ENCODE measurements around the gene GTF2IRD1. TPM values are rescaled to one million over a fixed set of nuclear protein-coding genes. Genes with fewer than 3 reads are reported as not detected.

Gene GTF2IRD1
- total and polyA plus RNA-seq, 8 donors, result 7.1 to 15.9 (median 9.9) TPM

DNA sequence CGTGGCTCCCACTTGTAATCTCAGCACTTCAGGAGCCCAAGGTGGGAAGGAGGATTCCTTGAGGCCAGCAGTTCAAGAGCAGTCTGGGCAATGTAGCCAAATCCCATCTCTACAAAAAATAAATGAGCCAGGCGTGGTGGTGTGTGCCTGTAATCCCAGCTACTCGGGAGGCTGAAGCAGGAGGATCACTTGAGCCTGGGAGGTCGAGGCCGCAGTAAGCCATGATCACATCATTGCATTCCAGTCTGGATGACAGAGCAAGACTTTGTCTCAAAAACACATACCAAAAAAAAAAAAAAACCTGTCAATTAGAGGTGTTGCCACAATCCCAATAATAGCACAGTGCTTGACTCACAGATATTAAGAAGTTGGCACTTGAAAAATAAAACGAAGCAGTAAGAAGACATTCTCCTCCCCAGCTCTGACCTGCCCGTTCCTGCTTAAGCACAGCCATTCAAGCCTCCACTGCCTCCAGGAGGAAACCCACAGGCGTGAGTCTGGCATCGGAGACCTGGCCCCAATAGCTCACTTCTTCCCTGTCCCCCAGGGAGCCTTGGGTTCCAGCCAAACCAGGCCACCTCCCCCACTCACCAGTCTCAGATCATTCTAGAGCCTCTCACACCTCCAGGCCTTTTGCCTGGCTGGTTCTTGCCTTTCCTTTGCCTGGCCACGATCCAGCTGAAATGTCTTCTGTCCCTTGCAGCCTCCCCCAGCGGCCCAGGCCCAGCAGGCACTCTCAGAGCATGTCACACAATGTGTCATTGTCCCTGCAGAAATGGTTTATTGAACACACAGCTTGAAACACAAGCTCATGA lies 158.5 kb downstream of the GTF2IRD1 start:
- FAIRE-seq, result no peak
- peak in 4 of 6 donors; percentile 32 to 68 (median 46) for DNase-seq
- Histone ChIP-seq H3K27me3 (no peaks in the 10 kb centered on the region), H3K27ac (peak overlapping the region; percentile 9 to 57 (median 39)), H3K4me3 (no peak overlapping the region), H3K9me3 (no peaks in the 10 kb centered on the region), H3K36me3 (no peaks in the 10 kb centered on the region), H3K4me1 (no peaks in the 10 kb centered on the region)
- ATAC-seq, result peak; percentile 48 to 74 (median 63)
- TF ChIP-seq, protein P1, sequence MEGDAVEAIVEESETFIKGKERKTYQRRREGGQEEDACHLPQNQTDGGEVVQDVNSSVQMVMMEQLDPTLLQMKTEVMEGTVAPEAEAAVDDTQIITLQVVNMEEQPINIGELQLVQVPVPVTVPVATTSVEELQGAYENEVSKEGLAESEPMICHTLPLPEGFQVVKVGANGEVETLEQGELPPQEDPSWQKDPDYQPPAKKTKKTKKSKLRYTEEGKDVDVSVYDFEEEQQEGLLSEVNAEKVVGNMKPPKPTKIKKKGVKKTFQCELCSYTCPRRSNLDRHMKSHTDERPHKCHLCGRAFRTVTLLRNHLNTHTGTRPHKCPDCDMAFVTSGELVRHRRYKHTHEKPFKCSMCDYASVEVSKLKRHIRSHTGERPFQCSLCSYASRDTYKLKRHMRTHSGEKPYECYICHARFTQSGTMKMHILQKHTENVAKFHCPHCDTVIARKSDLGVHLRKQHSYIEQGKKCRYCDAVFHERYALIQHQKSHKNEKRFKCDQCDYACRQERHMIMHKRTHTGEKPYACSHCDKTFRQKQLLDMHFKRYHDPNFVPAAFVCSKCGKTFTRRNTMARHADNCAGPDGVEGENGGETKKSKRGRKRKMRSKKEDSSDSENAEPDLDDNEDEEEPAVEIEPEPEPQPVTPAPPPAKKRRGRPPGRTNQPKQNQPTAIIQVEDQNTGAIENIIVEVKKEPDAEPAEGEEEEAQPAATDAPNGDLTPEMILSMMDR (IDR thresholded peaks at IDR 0.05), result no peak
- intact Hi-C loops (cut with DNase I), result no loop called here
- 58 to 60% methylated on average over 11 of the region's 11 CpGs for WGBS, 2 donors

DNA sequence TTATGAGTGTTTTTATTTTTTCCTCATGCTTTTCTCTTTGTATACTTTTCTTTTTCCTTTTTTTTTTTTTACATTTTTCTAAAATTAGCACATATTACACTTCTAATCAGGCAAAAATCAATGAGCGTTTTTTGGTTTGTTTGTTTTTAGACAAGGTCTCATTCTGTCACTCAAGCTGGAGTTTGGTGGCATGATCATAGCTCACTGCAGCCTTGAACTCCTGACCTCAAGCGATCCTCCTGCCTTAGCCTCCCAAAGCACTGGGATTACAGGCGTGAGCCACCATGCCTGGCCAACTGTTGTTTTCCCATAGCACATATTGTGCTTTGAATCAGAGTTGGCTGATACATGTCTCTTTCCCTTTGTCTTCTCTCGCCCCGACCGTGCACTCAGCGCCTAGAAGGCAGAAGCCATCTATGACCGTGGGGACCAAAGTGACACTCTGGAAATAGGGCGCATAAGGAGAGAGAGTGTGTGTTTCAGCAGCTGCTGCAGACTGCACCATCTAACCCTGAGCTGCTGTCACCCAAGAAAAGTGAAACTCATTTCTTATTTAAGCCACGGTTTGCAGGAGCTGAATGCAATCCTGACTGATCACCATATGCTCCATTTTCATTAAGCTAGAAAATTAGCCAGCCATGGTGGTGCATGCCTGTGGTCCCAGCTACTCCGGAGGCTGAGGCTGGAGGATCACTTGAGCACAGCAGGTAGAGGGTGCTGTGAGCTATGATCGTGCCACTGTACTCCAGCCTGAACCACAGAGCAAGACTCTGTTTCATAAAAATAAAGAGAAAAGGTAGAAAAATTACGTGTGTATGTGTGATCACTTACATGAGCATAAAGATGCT lies 162.5 kb downstream of the GTF2IRD1 start:
- DNase-seq, result no peak
- H3K4me3 ChIP-seq, result no peak overlapping the region
- H3K36me3 ChIP-seq, result no peaks in the 10 kb centered on the region
- H3K9me3 ChIP-seq, result no peaks in the 10 kb centered on the region
- TF ChIP-seq, protein P1 (IDR thresholded peaks at IDR 0.05), result no peak
- no peak overlapping the region for H3K27ac ChIP-seq
- H3K4me1 ChIP-seq, result no peaks in the 10 kb centered on the region
- H3K27me3 ChIP-seq, result no peaks in the 10 kb centered on the region
- ATAC-seq, result no peak
- intact Hi-C loops (cut with DNase I), result no loop called here
- WGBS, 2 donors, result 83 to 84% methylated on average over 13 of the region's 13 CpGs
- FAIRE-seq, result no peak

DNA sequence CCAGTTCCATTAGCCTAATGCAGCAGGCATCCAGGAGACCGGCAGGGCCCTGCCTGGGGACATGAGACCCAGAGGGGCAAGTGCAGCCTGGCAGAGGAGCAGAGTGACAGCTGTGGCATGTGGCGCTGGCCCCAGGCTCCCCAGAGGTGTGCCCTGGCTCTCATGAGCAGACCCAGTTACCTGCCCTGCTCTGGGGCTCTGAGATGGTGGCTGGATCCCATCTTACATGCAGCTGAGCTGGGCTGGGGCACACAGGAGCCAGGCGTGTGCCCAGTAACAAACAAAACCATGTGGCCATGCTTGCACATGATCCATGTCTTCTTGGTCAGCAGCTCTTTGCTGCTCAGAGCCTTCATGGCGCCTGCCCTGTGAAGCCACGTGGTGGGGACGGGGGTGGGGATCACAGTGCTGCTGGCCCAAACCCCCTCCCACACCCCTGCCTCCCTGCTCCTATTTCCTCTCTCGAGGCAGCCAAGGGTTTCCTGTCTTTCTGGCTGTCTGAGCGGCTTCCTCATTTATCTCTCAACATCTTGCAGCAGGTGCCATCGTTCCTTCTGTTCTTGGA lies 163.6 kb downstream of the GTF2IRD1 start:
- no peak for FAIRE-seq
- H3K36me3 ChIP-seq, result no peaks in the 10 kb centered on the region
- WGBS, 2 donors, result 73 to 83% methylated on average over 9 of the region's 9 CpGs
- no peaks in the 10 kb centered on the region for H3K9me3 ChIP-seq
- no peaks in the 10 kb centered on the region for H3K4me1 ChIP-seq
- H3K27ac ChIP-seq, result no peak overlapping the region
- intact Hi-C loops (cut with DNase I), result no loop called here
- TF ChIP-seq, protein P1 (IDR thresholded peaks at IDR 0.05), result no peak
- no peak overlapping the region for H3K4me3 ChIP-seq
- ATAC-seq, result peak in 2 of 4 donors; percentile 54 to 78
- H3K27me3 ChIP-seq, result no peaks in the 10 kb centered on the region
- DNase-seq, result peak in 1 of 6 donors; percentile 49

DNA sequence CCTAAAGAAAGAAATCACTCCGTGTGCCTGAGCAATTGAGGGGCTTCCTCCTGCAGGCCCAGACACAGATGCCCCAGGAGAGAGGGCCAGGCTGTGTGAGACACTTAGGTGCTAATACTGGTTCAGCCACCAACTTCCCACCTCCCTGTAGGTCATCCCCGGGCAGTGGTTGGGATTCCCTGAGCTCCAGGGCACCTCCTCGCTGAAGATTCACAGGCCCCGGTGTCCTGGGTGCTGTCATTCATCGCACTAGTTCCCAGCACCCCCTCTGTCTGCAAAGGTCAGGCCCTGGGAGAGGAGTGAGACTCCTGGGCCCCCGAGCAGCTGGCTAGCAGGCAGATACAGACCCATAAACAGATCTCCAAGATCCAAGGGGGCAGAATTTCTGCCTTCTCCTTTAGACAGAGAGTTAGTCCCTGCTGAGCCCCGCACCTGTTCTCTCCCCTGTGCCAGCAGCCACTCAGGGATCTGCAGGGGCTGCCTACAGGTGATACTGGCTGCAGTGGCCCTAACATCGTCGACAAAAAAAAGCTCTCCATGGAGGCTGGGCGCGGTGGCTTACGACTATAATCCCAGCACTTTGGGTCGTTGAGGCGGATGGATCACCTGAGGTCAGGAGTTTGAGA lies 165.6 kb downstream of the GTF2IRD1 start:
- Histone ChIP-seq H3K36me3 (no peaks in the 10 kb centered on the region), H3K27me3 (no peaks in the 10 kb centered on the region), H3K27ac (no peak overlapping the region), H3K9me3 (no peaks in the 10 kb centered on the region), H3K4me3 (no peak overlapping the region), H3K4me1 (no peaks in the 10 kb centered on the region)
- TF ChIP-seq, protein P1 (IDR thresholded peaks at IDR 0.05), result no peak
- intact Hi-C loops (cut with DNase I), result no loop called here
- whole genome bisulfite sequencing, 2 donors, result 83 to 88% methylated on average over 14 of the region's 14 CpGs
- DNase-seq (no peak), ATAC-seq (no peak), FAIRE-seq (no peak)
